GM12878 (cell line): Measurements from ENCODE around the gene SRMS.

ENCODE experiments used
- CBX3 ChIP-seq: fragments of 200-600 bp; sonication (generic); IDR thresholded peaks from 2 replicates; pipeline ENCODE4 v1.6.1; 2016; ENCODE audit warnings: low read depth, borderline replicate concordance
- DPF2 ChIP-seq: fragments of 450-650 bp; IDR thresholded peaks from 2 replicates; pipeline ENCODE4 v1.6.1; 2017; ENCODE audit warnings: mild to moderate bottlenecking
- NBN ChIP-seq: fragments of 450-650 bp; IDR thresholded peaks from 2 replicates; pipeline ENCODE4 v1.6.1; 2016
- PAX5 ChIP-seq: IDR thresholded peaks from 2 replicates; pipeline ENCODE4 v1.6.1; 2011; ENCODE audit warnings: low read depth, low read length, borderline replicate concordance
- PML ChIP-seq: IDR thresholded peaks from 2 replicates; pipeline ENCODE4 v1.6.1; 2012; ENCODE audit warnings: low read length, inconsistent platforms
- POLR2A ChIP-seq: IDR thresholded peaks from 2 replicates; pipeline ENCODE4 v1.6.1; 2011; ENCODE audit warnings: low read depth, mild to moderate bottlenecking, low read length
- SUZ12 ChIP-seq: fragments of 200-600 bp; sonication (generic); IDR thresholded peaks from one replicate; pipeline ENCODE4 v1.6.1; 2018; ENCODE audit warnings: antibody characterized with exemption, mild to moderate bottlenecking; ENCODE audit not compliant: unreplicated experiment

DNA sequence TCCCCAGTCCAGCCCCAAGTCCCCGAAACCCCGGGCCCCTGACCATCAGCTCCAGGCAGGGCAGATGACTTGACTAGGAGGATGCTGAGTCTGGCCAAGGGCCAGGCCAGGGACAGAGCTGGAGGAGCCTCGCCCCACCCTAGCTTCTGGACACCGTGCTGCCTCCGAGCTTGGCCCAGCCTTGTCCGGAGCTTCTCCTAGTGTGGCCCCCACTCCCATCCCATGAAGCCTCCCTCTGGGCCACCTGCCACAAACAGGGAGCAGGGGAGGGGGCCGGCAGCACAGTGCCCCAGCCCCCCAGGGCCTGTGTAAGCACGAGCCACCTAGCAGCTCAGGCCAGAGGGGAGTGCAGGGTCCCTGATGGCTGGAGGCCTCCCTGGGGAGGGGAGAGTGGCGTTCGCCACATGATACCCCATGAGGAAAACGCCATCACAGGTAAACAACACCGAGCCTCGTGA, 54.0 kb downstream of the SRMS start:
- TF ChIP-seq PAX5 = no peak
- no peak for TF ChIP-seq SUZ12
- no peak for TF ChIP-seq DPF2
- TF ChIP-seq NBN = no peak
- no peak for TF ChIP-seq PML
- TF ChIP-seq CBX3 = no peak
- TF ChIP-seq POLR2A = no peak
